BJ (cell line): ENCODE results near the gene MAML3. TPM values are rescaled to one million over a fixed set of nuclear protein-coding genes. Genes with fewer than 3 reads are reported as not detected.

Source experiments
- CTCF ChIA-PET: fragments of 350-600 bp; formaldehyde crosslinking; extraction: SDS; loops from one replicate; lab custom pipeline; 2021; ENCODE audit warnings: antibody characterized with exemption, inconsistent platforms; lab: Yijun Ruan, JAX
- POLR2A ChIA-PET: fragments of 300-600 bp; sonication (Branson Sonifier 250); formaldehyde crosslinking; extraction: SDS; loops from one replicate; lab custom pipeline; 2021; ENCODE audit warnings: antibody characterized with exemption; lab: Charles Lee
- DNase-seq: peaks from one replicate; pipeline ENCODE4 v3.0.0-alpha.2; 2011; ENCODE audit warnings: low read depth
- H3K27me3 ChIP-seq: 2 replicates; pipeline ENCODE4 v1.6.0; 2011; ENCODE audit warnings: low read length; ENCODE audit not compliant: control insufficient read depth, insufficient read depth
- H3K36me3 ChIP-seq: 2 replicates; pipeline ENCODE4 v1.5.1; 2011; ENCODE audit warnings: low read length; ENCODE audit not compliant: control insufficient read depth, insufficient read depth
- H3K4me3 ChIP-seq: 2 replicates; pipeline ENCODE4 v1.5.1; 2011; ENCODE audit warnings: low read depth, mild to moderate bottlenecking, control low read depth, low read length
- polyA plus RNA-seq: library from polyadenylated mRNA; depleted of rRNA; stranded (reverse); fragments of >200 nt; gene quantifications from 2 replicates; pipeline ENCODE4 v1.2.3, GENCODE V29; 2011
- TF ChIP-seq, protein P1 (sequence below): IDR thresholded peaks from 2 replicates; pipeline ENCODE4 v1.5.1; 2011; ENCODE audit warnings: low read depth, mild to moderate bottlenecking, control low read depth, inconsistent platforms, low read length, moderate library complexity; ENCODE audit not compliant: insufficient read depth

Gene MAML3
- polyA plus RNA-seq, 1 experiment, result 1.6 TPM

DNA sequence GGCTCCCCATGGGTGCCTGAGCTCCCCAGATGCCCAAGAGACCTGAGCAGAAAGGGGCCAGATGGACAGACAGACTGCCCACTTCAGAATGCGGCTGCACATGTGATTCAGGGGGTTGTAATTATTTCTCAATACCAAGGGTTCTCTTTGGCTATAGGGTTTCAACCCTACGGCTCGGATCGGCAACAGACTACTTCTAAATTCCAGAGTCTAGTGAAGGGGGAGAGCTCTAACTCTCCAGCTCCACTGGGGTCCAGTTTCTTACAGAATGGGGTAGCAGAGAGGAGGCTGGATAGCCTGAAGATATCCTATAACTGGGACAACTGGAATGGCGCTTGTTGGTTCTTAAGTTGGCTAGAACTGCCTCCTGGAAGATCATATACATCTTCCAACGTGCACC, 352.1 kb downstream of the MAML3 start:
- Histone ChIP-seq H3K27me3 (0 out of 2 replicates have a peak, but pooled peaks cover 1% of the 10 kb centered on the region), H3K4me3 (no peak overlapping the region), H3K36me3 (no peaks in the 10 kb centered on the region)
- TF ChIP-seq, protein P1, sequence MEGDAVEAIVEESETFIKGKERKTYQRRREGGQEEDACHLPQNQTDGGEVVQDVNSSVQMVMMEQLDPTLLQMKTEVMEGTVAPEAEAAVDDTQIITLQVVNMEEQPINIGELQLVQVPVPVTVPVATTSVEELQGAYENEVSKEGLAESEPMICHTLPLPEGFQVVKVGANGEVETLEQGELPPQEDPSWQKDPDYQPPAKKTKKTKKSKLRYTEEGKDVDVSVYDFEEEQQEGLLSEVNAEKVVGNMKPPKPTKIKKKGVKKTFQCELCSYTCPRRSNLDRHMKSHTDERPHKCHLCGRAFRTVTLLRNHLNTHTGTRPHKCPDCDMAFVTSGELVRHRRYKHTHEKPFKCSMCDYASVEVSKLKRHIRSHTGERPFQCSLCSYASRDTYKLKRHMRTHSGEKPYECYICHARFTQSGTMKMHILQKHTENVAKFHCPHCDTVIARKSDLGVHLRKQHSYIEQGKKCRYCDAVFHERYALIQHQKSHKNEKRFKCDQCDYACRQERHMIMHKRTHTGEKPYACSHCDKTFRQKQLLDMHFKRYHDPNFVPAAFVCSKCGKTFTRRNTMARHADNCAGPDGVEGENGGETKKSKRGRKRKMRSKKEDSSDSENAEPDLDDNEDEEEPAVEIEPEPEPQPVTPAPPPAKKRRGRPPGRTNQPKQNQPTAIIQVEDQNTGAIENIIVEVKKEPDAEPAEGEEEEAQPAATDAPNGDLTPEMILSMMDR, result no peak
- ChIA-PET POLR2A (no interaction called here), CTCF (no interaction called here)
- no peak for DNase-seq

DNA sequence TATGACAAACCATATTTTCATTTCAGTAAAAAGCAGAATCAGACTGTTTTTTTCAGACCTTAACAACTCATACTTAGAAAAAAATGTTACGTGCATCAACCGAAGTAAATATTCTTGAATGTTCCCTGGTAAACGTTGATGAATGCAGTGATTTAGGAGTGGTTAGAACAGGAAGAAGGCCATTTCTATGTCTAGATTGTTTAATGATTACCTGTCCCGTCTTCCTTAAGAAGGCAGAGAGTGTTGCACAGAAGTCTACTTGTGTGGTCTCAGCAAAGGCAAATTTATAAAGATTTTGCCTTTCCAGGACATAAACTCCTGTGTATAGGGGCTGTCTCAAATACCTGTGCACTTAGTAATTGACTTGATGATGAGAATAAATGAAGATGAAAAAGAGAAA, 353.9 kb downstream of the MAML3 start:
- DNase-seq, result no peak
- Histone ChIP-seq H3K27me3 (0 out of 2 replicates have a peak, but pooled peaks cover 1% of the 10 kb centered on the region), H3K36me3 (no peaks in the 10 kb centered on the region), H3K4me3 (no peak overlapping the region)
- ChIA-PET POLR2A (no interaction called here), CTCF (no interaction called here)
- TF ChIP-seq, protein P1, result no peak

DNA sequence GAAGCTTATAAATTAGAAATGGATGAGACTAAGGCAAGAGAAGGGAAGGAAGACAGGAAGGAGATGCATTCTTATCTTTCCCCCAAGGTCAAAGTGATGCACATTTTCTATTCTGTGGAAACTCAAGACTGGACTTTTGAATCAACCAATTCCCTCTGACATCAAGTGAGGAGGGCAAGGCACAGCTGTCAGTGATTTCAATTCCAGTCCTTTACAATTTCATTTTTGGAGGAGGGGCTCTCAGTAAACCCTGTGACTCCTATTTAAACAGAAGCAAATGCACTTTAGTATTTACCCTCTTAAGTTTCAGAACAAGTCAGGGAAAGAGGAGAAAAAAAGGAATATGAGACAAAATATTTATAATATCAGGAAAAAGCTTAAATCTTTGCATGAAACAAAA, 354.4 kb downstream of the MAML3 start:
- POLR2A ChIA-PET, result no interaction called here
- H3K27me3 ChIP-seq, result 0 out of 2 replicates have a peak, but pooled peaks cover 1% of the 10 kb centered on the region
- no peak overlapping the region for H3K4me3 ChIP-seq
- no peak for DNase-seq
- no peaks in the 10 kb centered on the region for H3K36me3 ChIP-seq
- CTCF ChIA-PET, result interaction anchor here (0.6 kb wide), 1 partner anchor 132 kb away, joined by 3 read pairs; no protein-coding TSS in a partner anchor
- TF ChIP-seq, protein P1, result no peak

DNA sequence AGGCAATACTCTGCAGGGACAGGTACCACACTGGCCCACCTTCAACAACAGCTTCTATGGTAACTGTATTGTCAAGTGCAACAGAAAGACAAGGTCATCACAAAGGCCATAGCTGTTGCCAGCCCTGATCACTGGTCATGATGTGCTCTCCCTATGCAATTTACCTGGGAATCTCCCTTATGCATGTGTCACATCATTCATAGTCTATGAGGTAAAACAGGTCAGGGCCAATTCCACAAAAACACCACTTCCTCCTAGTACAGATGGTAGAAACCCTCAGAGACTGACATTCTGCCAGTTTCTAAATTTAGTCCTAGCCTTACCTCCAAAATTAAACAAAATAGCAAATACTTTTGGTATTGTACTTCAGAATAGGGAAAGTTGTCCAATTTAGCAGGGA, 355.5 kb downstream of the MAML3 start:
- TF ChIP-seq, protein P1, result no peak
- no peak for DNase-seq
- CTCF ChIA-PET, result no interaction called here
- no peak overlapping the region for H3K4me3 ChIP-seq
- H3K27me3 ChIP-seq, result 0 out of 2 replicates have a peak, but pooled peaks cover 1% of the 10 kb centered on the region
- POLR2A ChIA-PET, result no interaction called here
- H3K36me3 ChIP-seq, result no peaks in the 10 kb centered on the region

DNA sequence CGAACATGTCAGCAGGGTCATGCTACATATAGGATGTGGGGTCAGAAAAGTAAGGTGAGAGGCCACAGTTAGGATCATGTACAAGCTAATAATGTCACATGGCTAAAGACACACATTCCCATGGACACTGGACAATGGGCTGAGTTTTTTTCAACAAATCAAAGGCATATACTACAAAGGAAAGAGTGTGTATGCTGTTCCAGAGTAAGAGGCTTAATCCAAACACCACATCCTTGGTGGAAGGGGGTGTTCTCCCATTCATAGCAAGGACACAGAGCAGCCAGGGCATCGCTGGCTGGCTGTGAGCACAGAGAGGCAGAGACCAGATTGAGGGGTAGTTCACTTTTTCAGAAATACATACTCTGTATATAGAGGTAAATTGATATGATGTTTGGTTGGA, 356.7 kb downstream of the MAML3 start:
- ChIA-PET POLR2A (no interaction called here), CTCF (interaction anchor here (1.9 kb wide), 1 partner anchor 36 kb away, joined by 4 read pairs; no protein-coding TSS in a partner anchor)
- Histone ChIP-seq H3K4me3 (no peak overlapping the region), H3K36me3 (no peaks in the 10 kb centered on the region), H3K27me3 (0 out of 2 replicates have a peak, but pooled peaks cover 1% of the 10 kb centered on the region)
- no peak for DNase-seq
- TF ChIP-seq, protein P1, result no peak
